Stimulated activated naive CD8-positive, alpha-beta T cell treated with anti-CD3 and anti-CD28 coated beads, Interleukin-15, Interleukin-2, amounts not matched to agents 100 ng/mL and 50 ng/mL, for 24 hours (primary cell): ENCODE results near the gene OLFM1.

Source experiments
- H3K27ac Mint-ChIP-seq: one replicate; pipeline ENCODE4 v1.8.0; 2021; ENCODE audit warnings: mild to moderate bottlenecking, mixed read lengths
- H3K27me3 Mint-ChIP-seq: one replicate; pipeline ENCODE4 v1.8.0; 2021; ENCODE audit warnings: mixed read lengths
- H3K36me3 Mint-ChIP-seq: one replicate; pipeline ENCODE4 v1.8.0; 2021; ENCODE audit warnings: low read depth, mixed read lengths
- H3K4me1 Mint-ChIP-seq: one replicate; pipeline ENCODE4 v1.8.0; 2021; ENCODE audit warnings: low read depth, mixed read lengths
- H3K4me3 Mint-ChIP-seq: one replicate; pipeline ENCODE4 v1.8.0; 2021; ENCODE audit warnings: mild to moderate bottlenecking, mixed read lengths
- H3K9me3 Mint-ChIP-seq: one replicate; pipeline ENCODE4 v1.8.0; 2021; ENCODE audit warnings: mixed read lengths

OLFM1 gene

GRCh38 chr9:135087899-135088347, 455 bp downstream of the OLFM1 start:
- peaks cover 5% of the 10 kb centered on the region for H3K4me1 Mint-ChIP-seq
- H3K36me3 Mint-ChIP-seq: no peaks in the 10 kb centered on the region
- H3K9me3 Mint-ChIP-seq: peaks cover 6% of the 10 kb centered on the region
- no peak overlapping the region for H3K27ac Mint-ChIP-seq
- H3K27me3 Mint-ChIP-seq: peaks cover 51% of the 10 kb centered on the region
- no peak overlapping the region for H3K4me3 Mint-ChIP-seq

GRCh38 chr9:135088348-135088978, 995 bp downstream of the OLFM1 start:
- Mint-ChIP-seq H3K36me3 (no peaks in the 10 kb centered on the region), H3K27ac (no peak overlapping the region), H3K27me3 (peaks cover 50% of the 10 kb centered on the region), H3K9me3 (peaks cover 6% of the 10 kb centered on the region), H3K4me1 (peaks cover 5% of the 10 kb centered on the region), H3K4me3 (no peak overlapping the region)

DNA sequence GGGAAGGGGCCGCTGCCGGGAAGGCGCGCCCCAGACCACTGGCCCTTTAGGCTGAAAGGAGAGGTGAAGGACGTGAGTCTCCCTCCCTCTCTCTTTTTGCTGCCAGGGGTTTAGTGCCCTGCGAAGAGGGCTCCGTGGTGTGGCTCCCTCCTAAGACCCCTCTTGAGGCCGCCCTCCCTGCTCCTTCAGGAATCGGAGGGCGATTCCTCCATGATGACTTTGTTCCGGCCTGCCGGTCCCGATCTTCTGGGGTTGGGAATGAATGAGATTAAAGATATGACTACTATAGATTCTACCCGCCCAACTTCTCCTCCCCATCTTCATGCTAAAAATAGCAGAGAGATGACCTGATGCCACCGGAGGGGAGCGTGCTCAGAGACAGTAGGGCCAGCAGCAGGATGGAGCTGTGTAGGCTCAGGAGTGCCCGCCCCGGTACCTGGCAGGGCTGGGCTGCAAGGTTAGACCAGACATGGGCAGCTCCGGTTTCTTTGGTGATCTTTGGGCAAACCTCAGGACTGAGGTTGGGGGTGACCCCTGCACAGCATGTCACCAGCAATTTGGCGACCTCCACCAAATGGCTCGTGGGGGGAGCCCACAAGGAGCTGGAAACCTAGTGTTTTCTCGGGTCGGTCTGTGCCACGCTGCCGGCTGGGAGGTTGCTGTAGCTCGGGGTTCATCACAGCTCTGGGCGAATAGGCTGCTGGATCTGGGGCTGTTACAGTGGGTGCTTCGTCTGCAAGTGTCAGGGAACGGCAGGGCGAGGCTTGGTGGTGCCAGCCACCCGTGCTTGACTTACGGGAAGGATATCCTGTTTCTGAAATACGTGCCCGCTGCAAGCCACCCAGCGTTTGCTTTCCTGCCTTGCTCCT, 1.7 kb downstream of the OLFM1 start:
- H3K27me3 Mint-ChIP-seq: peaks cover 52% of the 10 kb centered on the region
- H3K27ac Mint-ChIP-seq: no peak overlapping the region
- peaks cover 6% of the 10 kb centered on the region for H3K9me3 Mint-ChIP-seq
- peaks cover 5% of the 10 kb centered on the region for H3K4me1 Mint-ChIP-seq
- no peak overlapping the region for H3K4me3 Mint-ChIP-seq
- no peaks in the 10 kb centered on the region for H3K36me3 Mint-ChIP-seq

DNA sequence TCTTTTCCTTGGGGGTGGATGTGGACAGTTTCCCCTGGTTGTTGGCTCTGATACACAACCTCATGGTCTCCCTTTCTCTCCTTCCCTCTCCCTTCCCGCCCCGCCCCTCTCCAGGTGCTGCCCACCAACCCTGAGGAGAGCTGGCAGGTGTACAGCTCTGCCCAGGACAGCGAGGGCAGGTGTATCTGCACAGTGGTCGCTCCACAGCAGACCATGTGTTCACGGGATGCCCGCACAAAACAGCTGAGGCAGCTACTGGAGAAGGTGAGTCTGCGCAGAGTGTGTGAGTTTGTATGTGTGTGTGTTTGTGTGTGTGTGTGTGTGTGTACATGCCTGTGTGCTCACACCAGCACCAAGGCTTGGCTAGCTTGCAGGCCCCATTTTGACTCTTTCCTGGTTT, 2.6 kb downstream of the OLFM1 start:
- Mint-ChIP-seq H3K36me3 (no peaks in the 10 kb centered on the region), H3K9me3 (peaks cover 6% of the 10 kb centered on the region), H3K27me3 (peaks cover 52% of the 10 kb centered on the region), H3K27ac (no peak overlapping the region), H3K4me3 (no peak overlapping the region), H3K4me1 (peaks cover 5% of the 10 kb centered on the region)

GRCh38 chr9:135090547-135090946, 3.1 kb downstream of the OLFM1 start:
- Mint-ChIP-seq H3K36me3 (no peaks in the 10 kb centered on the region), H3K27me3 (peaks cover 53% of the 10 kb centered on the region), H3K4me3 (no peak overlapping the region), H3K4me1 (peaks cover 5% of the 10 kb centered on the region), H3K27ac (no peak overlapping the region), H3K9me3 (peaks cover 6% of the 10 kb centered on the region)

- Mint-ChIP-seq H3K27me3 (peaks cover 45% of the 10 kb centered on the region), H3K4me3 (no peak overlapping the region), H3K27ac (no peak overlapping the region), H3K4me1 (no peaks in the 10 kb centered on the region), H3K36me3 (no peaks in the 10 kb centered on the region), H3K9me3 (peaks cover 6% of the 10 kb centered on the region)
These were observed 4.1 kb downstream of the OLFM1 start for GRCh38 chr9:135091545-135091944.

- Mint-ChIP-seq H3K9me3 (peaks cover 8% of the 10 kb centered on the region), H3K4me1 (no peaks in the 10 kb centered on the region), H3K27ac (no peak overlapping the region), H3K36me3 (no peaks in the 10 kb centered on the region), H3K4me3 (no peak overlapping the region), H3K27me3 (peaks cover 56% of the 10 kb centered on the region)
These were observed 5.6 kb downstream of the OLFM1 start for GRCh38 chr9:135093111-135093510.

- Mint-ChIP-seq H3K27me3 (peaks cover 58% of the 10 kb centered on the region), H3K36me3 (no peaks in the 10 kb centered on the region), H3K27ac (no peak overlapping the region), H3K9me3 (peaks cover 9% of the 10 kb centered on the region), H3K4me3 (no peak overlapping the region), H3K4me1 (no peaks in the 10 kb centered on the region)
These were observed 6.6 kb downstream of the OLFM1 start for GRCh38 chr9:135093911-135094584.

DNA sequence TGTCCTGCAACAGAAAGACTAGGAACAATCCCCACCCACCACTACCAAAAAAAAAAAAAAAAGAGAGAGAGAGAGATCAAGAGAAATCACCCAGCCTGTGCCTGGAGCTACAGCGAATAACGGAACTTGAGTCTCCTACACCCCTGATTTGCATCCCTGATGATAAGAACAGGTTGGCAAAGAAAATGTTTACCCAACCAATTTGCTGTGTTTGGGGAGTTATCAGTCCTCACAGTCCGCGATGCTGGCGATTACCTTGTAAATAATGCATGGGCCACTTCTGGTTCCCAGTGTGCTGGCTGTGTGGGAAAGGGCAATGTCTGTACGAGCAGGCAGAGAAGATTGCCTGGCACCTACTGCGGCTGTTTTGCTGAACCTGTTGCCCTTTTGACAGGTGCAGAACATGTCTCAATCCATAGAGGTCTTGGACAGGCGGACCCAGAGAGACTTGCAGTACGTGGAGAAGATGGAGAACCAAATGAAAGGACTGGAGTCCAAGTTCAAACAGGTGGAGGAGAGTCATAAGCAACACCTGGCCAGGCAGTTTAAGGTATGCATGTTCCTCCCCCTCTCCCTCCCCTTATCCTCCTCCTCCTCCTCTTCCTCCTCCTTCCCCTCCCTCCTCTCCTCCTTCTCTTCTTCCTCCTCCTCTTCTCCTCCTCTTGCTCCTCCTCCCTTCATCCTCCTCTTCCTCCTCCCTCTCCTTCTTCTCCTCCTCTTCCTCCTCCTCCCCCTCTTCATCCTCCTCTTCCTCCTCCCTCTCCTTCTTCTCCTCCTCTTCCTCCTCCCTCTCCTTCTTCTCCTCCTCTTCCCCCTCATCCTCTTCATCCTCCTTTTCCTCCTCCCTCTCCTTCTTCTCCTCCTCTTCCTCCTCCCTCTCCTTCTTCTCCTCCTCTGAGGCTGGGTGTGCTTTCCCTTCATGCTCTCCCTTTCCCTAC, 8.3 kb downstream of the OLFM1 start:
- Mint-ChIP-seq H3K27me3 (peaks cover 48% of the 10 kb centered on the region), H3K27ac (no peak overlapping the region), H3K36me3 (no peaks in the 10 kb centered on the region), H3K4me1 (no peaks in the 10 kb centered on the region), H3K4me3 (no peak overlapping the region), H3K9me3 (peaks cover 9% of the 10 kb centered on the region)

DNA sequence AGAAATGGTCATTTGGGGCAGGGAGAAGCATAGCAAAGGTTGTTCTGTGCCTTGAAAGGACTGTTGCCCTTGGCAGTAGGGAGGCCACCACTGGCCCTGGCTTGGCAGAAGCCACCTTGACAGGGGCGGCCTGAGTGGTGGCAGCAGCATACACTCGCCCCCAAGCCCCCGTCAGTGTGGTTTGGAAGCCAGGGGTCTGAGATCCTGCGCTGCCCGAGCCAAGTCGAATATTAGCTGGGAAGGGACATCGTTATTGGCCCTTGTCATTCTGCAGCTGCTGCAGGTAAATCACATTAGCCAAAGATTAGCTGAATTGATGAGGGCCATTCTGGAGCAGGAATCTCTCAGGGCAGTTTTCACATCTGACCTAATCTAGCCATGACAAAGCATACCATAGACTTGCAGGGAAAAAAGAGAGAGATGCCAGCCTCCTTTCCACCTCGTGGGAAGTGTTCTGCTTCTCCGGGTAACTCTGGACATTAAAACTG, 9.0 kb downstream of the OLFM1 start:
- H3K36me3 Mint-ChIP-seq: no peaks in the 10 kb centered on the region
- H3K9me3 Mint-ChIP-seq: peaks cover 5% of the 10 kb centered on the region
- no peaks in the 10 kb centered on the region for H3K4me1 Mint-ChIP-seq
- peaks cover 46% of the 10 kb centered on the region for H3K27me3 Mint-ChIP-seq
- H3K4me3 Mint-ChIP-seq: no peak overlapping the region
- H3K27ac Mint-ChIP-seq: no peak overlapping the region

- Mint-ChIP-seq H3K4me1 (no peaks in the 10 kb centered on the region), H3K27ac (no peak overlapping the region), H3K9me3 (peaks cover 3% of the 10 kb centered on the region), H3K36me3 (no peaks in the 10 kb centered on the region), H3K27me3 (peaks cover 40% of the 10 kb centered on the region), H3K4me3 (no peak overlapping the region)
These were observed 11.1 kb downstream of the OLFM1 start for GRCh38 chr9:135098400-135099105.

- Mint-ChIP-seq H3K27ac (no peak overlapping the region), H3K36me3 (no peaks in the 10 kb centered on the region), H3K27me3 (peaks cover 33% of the 10 kb centered on the region), H3K9me3 (peaks cover 3% of the 10 kb centered on the region), H3K4me1 (no peaks in the 10 kb centered on the region), H3K4me3 (no peak overlapping the region)
These were observed 12.1 kb downstream of the OLFM1 start for GRCh38 chr9:135099574-135099973.

- Mint-ChIP-seq H3K36me3 (no peaks in the 10 kb centered on the region), H3K27ac (no peak overlapping the region), H3K27me3 (peaks cover 34% of the 10 kb centered on the region)
These were observed 12.8 kb downstream of the OLFM1 start for GRCh38 chr9:135100241-135100681.

More at GRCh38 chr9:135100241-135100681, 12.8 kb downstream of the OLFM1 start:
- no peaks in the 10 kb centered on the region for H3K4me1 Mint-ChIP-seq
- H3K9me3 Mint-ChIP-seq: peaks cover 3% of the 10 kb centered on the region
- H3K4me3 Mint-ChIP-seq: no peak overlapping the region
